Fibroblast of skin of back (primary cell): ENCODE measurements around the gene NMNAT2.
"Not testable (repeated sequence)": the region's sequence is repeated elsewhere in the genome, so short reads cannot be mapped to it uniquely, and the experiment has no call there.

ENCODE experiments used
- DNase-seq: peaks from one replicate; pipeline ENCODE4 v3.0.0-alpha.2; 2013

NMNAT2 gene

GRCh38 chr1:183416850-183417771 lies 1.1 kb downstream of the NMNAT2 start:
- peak; percentile 66 for DNase-seq

- DNase-seq, result no peak
Measured at GRCh38 chr1:183414365-183414764, 3.8 kb downstream of the NMNAT2 start.

- DNase-seq, result peak; percentile 15
Measured at GRCh38 chr1:183411091-183411490, 7.1 kb downstream of the NMNAT2 start.

- no peak for DNase-seq
Measured at GRCh38 chr1:183407961-183408360, 10.2 kb downstream of the NMNAT2 start.

GRCh38 chr1:183407474-183407873 lies 10.7 kb downstream of the NMNAT2 start:
- no peak for DNase-seq

- DNase-seq, result no peak
Measured at GRCh38 chr1:183404476-183404875, 13.7 kb downstream of the NMNAT2 start.

GRCh38 chr1:183403498-183403897 lies 14.7 kb downstream of the NMNAT2 start:
- no peak for DNase-seq

GRCh38 chr1:183401565-183401964 lies 16.6 kb downstream of the NMNAT2 start:
- DNase-seq, result not testable (repeated sequence)

GRCh38 chr1:183394435-183394834 lies 23.7 kb downstream of the NMNAT2 start:
- no peak for DNase-seq

- no peak for DNase-seq
Measured at GRCh38 chr1:183391863-183392262, 26.3 kb downstream of the NMNAT2 start.

GRCh38 chr1:183390561-183390960 lies 27.6 kb downstream of the NMNAT2 start:
- no peak for DNase-seq

GRCh38 chr1:183388735-183389134 lies 29.4 kb downstream of the NMNAT2 start:
- DNase-seq, result no peak

GRCh38 chr1:183385340-183386144 lies 32.6 kb downstream of the NMNAT2 start:
- peak; percentile 18 for DNase-seq

- DNase-seq, result peak; percentile 40
Measured at GRCh38 chr1:183379951-183380350, 38.2 kb downstream of the NMNAT2 start.

GRCh38 chr1:183375381-183375780 lies 42.8 kb downstream of the NMNAT2 start:
- no peak for DNase-seq

GRCh38 chr1:183374825-183375224 lies 43.4 kb downstream of the NMNAT2 start:
- no peak for DNase-seq

- no peak for DNase-seq
Measured at GRCh38 chr1:183372586-183373230, 45.5 kb downstream of the NMNAT2 start.

GRCh38 chr1:183370399-183371058 lies 47.7 kb downstream of the NMNAT2 start:
- DNase-seq, result no peak

GRCh38 chr1:183368213-183369108 lies 49.7 kb downstream of the NMNAT2 start:
- DNase-seq, result no peak

- no peak for DNase-seq
Measured at GRCh38 chr1:183366116-183366515, 52.1 kb downstream of the NMNAT2 start.

- no peak for DNase-seq
Measured at GRCh38 chr1:183365676-183366075, 52.5 kb downstream of the NMNAT2 start.
